Brain microvascular endothelial cell (primary cell): ENCODE data around the gene DNMT3B.

ENCODE experiments used
- DNase-seq: peaks from one replicate; pipeline ENCODE4 v3.0.0-alpha.2; 2020
- H3K27ac ChIP-seq: fragments of 250-450 bp; sonication (Bioruptor Pico); 2 replicates; pipeline ENCODE4 v1.5.1; 2020; ENCODE audit warnings: mild to moderate bottlenecking, moderate library complexity
- H3K27me3 ChIP-seq: fragments of 250-450 bp; sonication (Bioruptor Pico); replicated peaks from 2 replicates; pipeline ENCODE4 v1.5.1; 2020; ENCODE audit warnings: mild to moderate bottlenecking
- H3K36me3 ChIP-seq: fragments of 250-450 bp; sonication (Bioruptor Pico); replicated peaks from 2 replicates; pipeline ENCODE4 v1.5.1; 2020; ENCODE audit warnings: mild to moderate bottlenecking
- H3K4me3 ChIP-seq: 2 replicates; pipeline ENCODE4 v1.5.1; 2011; ENCODE audit warnings: low read depth, mild to moderate bottlenecking, control low read depth, low read length, moderate library complexity
- in situ Hi-C: cut with HindIII; loops from 2 replicates; pipeline ENCODE4 v1.10.0; 2017; ENCODE audit warnings: low sequenced_read_pairs, low pct_ligation_motif_present
- TF ChIP-seq, protein P1 (sequence below): IDR thresholded peaks from 2 replicates; pipeline ENCODE4 v1.5.1; 2011; ENCODE audit warnings: low read depth, mild to moderate bottlenecking, moderate library complexity, low read length, control low read depth, inconsistent platforms; ENCODE audit errors: missing control alignments

The DNMT3B gene

DNA sequence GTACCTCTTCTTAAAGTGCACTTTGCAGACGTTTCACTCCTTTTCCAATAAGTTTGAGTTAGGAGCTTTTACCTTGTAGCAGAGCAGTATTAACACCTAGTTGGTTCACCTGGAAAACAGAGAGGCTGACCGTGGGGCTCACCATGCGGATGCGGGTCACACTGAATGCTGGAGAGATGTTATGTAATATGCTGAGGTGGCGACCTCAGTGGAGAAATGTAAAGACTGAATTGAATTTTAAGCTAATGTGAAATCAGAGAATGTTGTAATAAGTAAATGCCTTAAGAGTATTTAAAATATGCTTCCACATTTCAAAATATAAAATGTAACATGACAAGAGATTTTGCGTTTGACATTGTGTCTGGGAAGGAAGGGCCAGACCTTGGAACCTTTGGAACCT, 86.7 kb downstream of the DNMT3B start:
- H3K36me3 ChIP-seq = peaks cover 55% of the 10 kb centered on the region
- TF ChIP-seq, protein P1, sequence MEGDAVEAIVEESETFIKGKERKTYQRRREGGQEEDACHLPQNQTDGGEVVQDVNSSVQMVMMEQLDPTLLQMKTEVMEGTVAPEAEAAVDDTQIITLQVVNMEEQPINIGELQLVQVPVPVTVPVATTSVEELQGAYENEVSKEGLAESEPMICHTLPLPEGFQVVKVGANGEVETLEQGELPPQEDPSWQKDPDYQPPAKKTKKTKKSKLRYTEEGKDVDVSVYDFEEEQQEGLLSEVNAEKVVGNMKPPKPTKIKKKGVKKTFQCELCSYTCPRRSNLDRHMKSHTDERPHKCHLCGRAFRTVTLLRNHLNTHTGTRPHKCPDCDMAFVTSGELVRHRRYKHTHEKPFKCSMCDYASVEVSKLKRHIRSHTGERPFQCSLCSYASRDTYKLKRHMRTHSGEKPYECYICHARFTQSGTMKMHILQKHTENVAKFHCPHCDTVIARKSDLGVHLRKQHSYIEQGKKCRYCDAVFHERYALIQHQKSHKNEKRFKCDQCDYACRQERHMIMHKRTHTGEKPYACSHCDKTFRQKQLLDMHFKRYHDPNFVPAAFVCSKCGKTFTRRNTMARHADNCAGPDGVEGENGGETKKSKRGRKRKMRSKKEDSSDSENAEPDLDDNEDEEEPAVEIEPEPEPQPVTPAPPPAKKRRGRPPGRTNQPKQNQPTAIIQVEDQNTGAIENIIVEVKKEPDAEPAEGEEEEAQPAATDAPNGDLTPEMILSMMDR = no peak
- in situ Hi-C loops = no loop called here

DNA sequence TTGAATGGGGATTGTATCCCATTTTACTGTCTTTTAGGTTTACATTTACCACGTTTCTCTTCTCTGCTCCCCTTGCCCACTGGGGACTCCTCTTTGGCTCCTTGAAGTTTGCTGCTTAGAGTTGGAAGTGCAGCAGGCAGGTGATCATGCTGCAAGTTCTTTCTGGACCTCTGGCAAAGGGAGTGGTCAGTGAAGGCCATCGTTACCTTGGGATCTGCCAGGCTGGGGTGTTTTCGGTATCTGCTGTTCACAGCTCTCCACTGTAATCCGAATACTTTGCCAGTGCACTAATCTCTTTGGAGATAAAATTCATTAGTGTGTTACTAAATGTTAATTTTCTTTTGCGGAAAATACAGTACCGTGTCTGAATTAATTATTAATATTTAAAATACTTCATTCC, 87.4 kb downstream of the DNMT3B start:
- TF ChIP-seq, protein P1 = no peak
- DNase-seq = no peak
- in situ Hi-C loops = no loop called here
- H3K27me3 ChIP-seq = no peaks in the 10 kb centered on the region
- H3K4me3 ChIP-seq = no peak overlapping the region
- H3K36me3 ChIP-seq = peaks cover 58% of the 10 kb centered on the region
- H3K27ac ChIP-seq = no peak overlapping the region

More for the DNA sequence above, 86.7 kb downstream of the DNMT3B start:
- no peak overlapping the region for H3K27ac ChIP-seq
- no peaks in the 10 kb centered on the region for H3K27me3 ChIP-seq
- DNase-seq = no peak
- no peak overlapping the region for H3K4me3 ChIP-seq

DNA sequence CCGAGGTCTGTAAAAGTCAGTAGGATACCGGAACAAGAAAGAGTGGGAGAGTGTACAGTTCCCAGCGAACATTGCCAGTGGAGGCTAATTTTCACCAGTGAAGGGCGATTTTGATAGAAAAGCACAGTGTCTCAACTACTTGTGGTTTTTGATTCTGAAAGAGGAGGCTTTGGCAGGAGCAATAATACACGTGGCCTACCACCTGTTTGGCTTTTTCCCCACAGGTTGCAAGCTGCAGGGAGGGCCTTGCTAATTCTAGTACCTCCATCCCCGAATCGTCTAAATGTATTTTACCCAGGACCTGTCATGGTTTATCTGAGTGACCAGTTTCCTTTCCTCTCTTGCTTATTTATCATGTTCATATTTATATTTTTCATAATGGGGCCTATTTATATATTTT, 93.2 kb downstream of the DNMT3B start:
- in situ Hi-C loops = no loop called here
- no peak overlapping the region for H3K27ac ChIP-seq
- TF ChIP-seq, protein P1 = no peak
- peaks cover 37% of the 10 kb centered on the region for H3K36me3 ChIP-seq
- no peak for DNase-seq
- no peaks in the 10 kb centered on the region for H3K27me3 ChIP-seq
- H3K4me3 ChIP-seq = no peak overlapping the region

DNA sequence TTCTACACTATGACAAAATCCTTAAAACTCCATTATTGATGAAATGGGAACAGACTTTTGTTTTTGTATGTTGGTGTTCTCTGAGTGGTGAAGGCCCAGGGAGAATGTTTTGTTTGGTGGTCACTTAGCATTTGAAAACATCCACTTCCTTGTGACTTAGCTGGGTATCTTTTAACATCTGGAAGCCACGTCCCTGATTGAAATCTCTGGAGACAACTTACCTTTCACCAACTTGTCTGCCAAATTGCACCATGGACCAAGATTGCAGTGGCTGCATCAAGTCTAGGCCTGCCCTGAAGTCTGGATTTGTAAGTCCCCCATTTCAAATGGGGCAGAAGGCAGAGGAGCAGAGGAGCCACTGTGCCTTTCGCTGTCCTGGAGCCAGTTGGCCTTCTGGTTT, 96.0 kb downstream of the DNMT3B start:
- no peak for DNase-seq

More for the DNA sequence above, 96.0 kb downstream of the DNMT3B start:
- H3K27me3 ChIP-seq = no peaks in the 10 kb centered on the region
- TF ChIP-seq, protein P1 = no peak
- in situ Hi-C loops = no loop called here
- no peak overlapping the region for H3K27ac ChIP-seq
- peaks cover 24% of the 10 kb centered on the region for H3K36me3 ChIP-seq
- no peak overlapping the region for H3K4me3 ChIP-seq
